HEK293T (cell line): ENCODE data around the gene DNAJC7.

ENCODE experiments used
- CTCF ChIA-PET: fragments of 350-600 bp; formaldehyde crosslinking; extraction: SDS; loops from one replicate; lab custom pipeline; 2021; ENCODE audit warnings: antibody characterized with exemption, inconsistent platforms; lab: Yijun Ruan, JAX
- POLR2A ChIA-PET: fragments of 350-600 bp; formaldehyde crosslinking; extraction: SDS; loops from one replicate; lab custom pipeline; 2020; ENCODE audit warnings: antibody characterized with exemption, inconsistent platforms; lab: Yijun Ruan, JAX
- DNase-seq: peaks from one replicate; pipeline ENCODE4 v3.0.0; 2012; ENCODE audit warnings: mixed read lengths; ENCODE audit errors: extremely low spot score
- ARNT ChIP-seq: fragments of 450-650 bp; IDR thresholded peaks from 2 replicates; pipeline ENCODE4 v1.6.1; 2017; ENCODE audit warnings: mild to moderate bottlenecking
- BHLHE40 ChIP-seq: fragments of 450-650 bp; IDR thresholded peaks from 2 replicates; pipeline ENCODE4 v1.6.1; 2016; ENCODE audit warnings: mild to moderate bottlenecking, moderate library complexity, borderline replicate concordance
- CTBP1 ChIP-seq: fragments of 450-650 bp; IDR thresholded peaks from 2 replicates; pipeline ENCODE4 v1.6.1; 2016; ENCODE audit warnings: borderline replicate concordance
- ELF4 ChIP-seq: fragments of 450-650 bp; IDR thresholded peaks from 2 replicates; pipeline ENCODE4 v1.6.1; 2017; ENCODE audit warnings: antibody characterized with exemption
- FOXA1 ChIP-seq: fragments of 450-650 bp; IDR thresholded peaks from 2 replicates; pipeline ENCODE4 v1.6.1; 2016; ENCODE audit warnings: mild to moderate bottlenecking
- FOXK2 ChIP-seq: fragments of 450-650 bp; IDR thresholded peaks from 2 replicates; pipeline ENCODE4 v1.6.1; 2016; ENCODE audit warnings: mild to moderate bottlenecking
- FOXM1 ChIP-seq: fragments of 450-650 bp; IDR thresholded peaks from 2 replicates; pipeline ENCODE4 v1.6.1; 2017; ENCODE audit warnings: mild to moderate bottlenecking, borderline replicate concordance
- HDGF ChIP-seq: fragments of 450-650 bp; IDR thresholded peaks from 2 replicates; pipeline ENCODE4 v1.6.1; 2017; ENCODE audit warnings: antibody characterized with exemption, borderline replicate concordance
- L3MBTL2 ChIP-seq: fragments of 450-650 bp; conservative IDR thresholded peaks from 2 replicates; pipeline ENCODE4 v1.6.1; 2016; ENCODE audit warnings: mild to moderate bottlenecking
- LEF1 ChIP-seq: fragments of 450-650 bp; IDR thresholded peaks from 2 replicates; pipeline ENCODE4 v1.6.1; 2017; ENCODE audit warnings: mild to moderate bottlenecking, borderline replicate concordance
- NFRKB ChIP-seq: fragments of 450-650 bp; IDR thresholded peaks from 2 replicates; pipeline ENCODE4 v1.6.1; 2016; ENCODE audit warnings: mild to moderate bottlenecking, moderate library complexity
- PKNOX1 ChIP-seq: fragments of 450-650 bp; IDR thresholded peaks from 2 replicates; pipeline ENCODE4 v1.6.1; 2016
- SP1 ChIP-seq: fragments of 450-650 bp; IDR thresholded peaks from 2 replicates; pipeline ENCODE4 v1.6.1; 2017
- SUZ12 ChIP-seq: fragments of 450-650 bp; IDR thresholded peaks from 2 replicates; pipeline ENCODE4 v1.6.1; 2016; ENCODE audit warnings: mild to moderate bottlenecking
- TARDBP ChIP-seq: fragments of 450-650 bp; IDR thresholded peaks from 2 replicates; pipeline ENCODE4 v1.6.1; 2016
- ZNF384 ChIP-seq: fragments of 450-650 bp; IDR thresholded peaks from 2 replicates; pipeline ENCODE4 v1.6.1; 2016

The DNAJC7 gene

GRCh38 chr17:42058063-42058462 lies 40.8 kb upstream of the DNAJC7 start:
- DNase-seq = no peak
- CTCF ChIA-PET = no interaction called here
- TF ChIP-seq L3MBTL2 (no peak), SUZ12 (no peak), FOXM1 (no peak), CTBP1 (no peak)
- POLR2A ChIA-PET = no interaction called here

GRCh38 chr17:42056635-42057034 lies 39.4 kb upstream of the DNAJC7 start:
- TF ChIP-seq SUZ12 (no peak), BHLHE40 (no peak), LEF1 (no peak), PKNOX1 (no peak), CTBP1 (no peak), HDGF (no peak), TARDBP (no peak), ELF4 (no peak), FOXM1 (no peak)
- POLR2A ChIA-PET = interaction anchor here (2.0 kb wide), 1 partner anchor 39 kb away, joined by 11 read pairs; the partner anchor contains the start of gene DNAJC7
- DNase-seq = no peak
- CTCF ChIA-PET = no interaction called here

- no peak for DNase-seq
- CTCF ChIA-PET = interaction anchor here (0.6 to 1.1 kb wide), 2 partner anchors 34 to 46 kb away, joined by 3 read pairs; no protein-coding TSS in a partner anchor
- no peak for TF ChIP-seq BHLHE40
- no peak for TF ChIP-seq FOXA1
- no peak for TF ChIP-seq CTBP1
- no peak for TF ChIP-seq FOXK2
- no peak for TF ChIP-seq NFRKB
- TF ChIP-seq FOXM1 = no peak
- TF ChIP-seq SP1 = no peak
- TF ChIP-seq L3MBTL2 = no peak
- no peak for TF ChIP-seq SUZ12
- no peak for TF ChIP-seq PKNOX1
- no peak for TF ChIP-seq ELF4
- TF ChIP-seq ZNF384 = no peak
- no peak for TF ChIP-seq TARDBP
- no peak for TF ChIP-seq HDGF
- no peak for TF ChIP-seq LEF1
- TF ChIP-seq ARNT = no peak
- POLR2A ChIA-PET = interaction anchor here (2.0 kb wide), 1 partner anchor 38 kb away, joined by 11 read pairs; the partner anchor contains the start of gene DNAJC7
Measured at GRCh38 chr17:42055496-42055895, 38.3 kb upstream of the DNAJC7 start.

- POLR2A ChIA-PET = interaction anchor here (2.0 kb wide), 1 partner anchor 37 kb away, joined by 11 read pairs; the partner anchor contains the start of gene DNAJC7
- TF ChIP-seq FOXA1 (no peak), HDGF (no peak), FOXK2 (no peak), ARNT (no peak), FOXM1 (no peak), ELF4 (no peak), L3MBTL2 (no peak), SUZ12 (no peak), TARDBP (no peak), SP1 (no peak), BHLHE40 (no peak), LEF1 (no peak), NFRKB (no peak)
- DNase-seq = no peak
- CTCF ChIA-PET = interaction anchor here (1.1 kb wide), 2 partner anchors 10 to 46 kb away, joined by 3 read pairs; no protein-coding TSS in a partner anchor
Measured at GRCh38 chr17:42055027-42055426, 37.8 kb upstream of the DNAJC7 start.

GRCh38 chr17:42053731-42054500 lies 36.7 kb upstream of the DNAJC7 start:
- no peak for TF ChIP-seq L3MBTL2
- no peak for TF ChIP-seq ZNF384
- no peak for TF ChIP-seq PKNOX1
- no peak for TF ChIP-seq ARNT
- no peak for TF ChIP-seq FOXK2
- no peak for TF ChIP-seq ELF4
- TF ChIP-seq FOXM1 = no peak
- TF ChIP-seq SP1 = no peak
- no peak for TF ChIP-seq HDGF
- TF ChIP-seq TARDBP = no peak
- TF ChIP-seq CTBP1 = no peak
- no peak for TF ChIP-seq FOXA1
- TF ChIP-seq NFRKB = no peak
- TF ChIP-seq LEF1 = no peak
- TF ChIP-seq BHLHE40 = no peak
- TF ChIP-seq SUZ12 = no peak
- ChIA-PET POLR2A (interaction anchor here (0.7 kb wide), 1 partner anchor 13 kb away, joined by 3 read pairs; no protein-coding TSS in a partner anchor), CTCF (interaction anchor here (1.1 to 1.6 kb wide), 2 partner anchors 12 to 29 kb away, joined by 3 to 5 read pairs; no protein-coding TSS in a partner anchor)
- DNase-seq = no peak
